ENCODE data around the gene IRS2. TPM values are rescaled to one million over a fixed set of nuclear protein-coding genes. Genes with fewer than 3 reads are reported as not detected.
"Not testable (repeated sequence)": the region's sequence is repeated elsewhere in the genome, so short reads cannot be mapped to it uniquely, and the experiment has no call there.

The IRS2 gene
- polyA plus RNA-seq (2011; rRNA removed) (1.5 TPM in 2 replicates), polyA minus RNA-seq (2011; rRNA and poly(A)+ RNA removed) (1.7 and 2.2 TPM in 2 replicates)

- peak within 1 kb of the TSS; percentile 31 for H3K27ac ChIP-seq (ENCODE audit: low read depth, low read length)
- no peak for TF ChIP-seq CTCF (IDR thresholded peaks at IDR 0.05; ENCODE audit: low read depth, low read length)
- CTCF ChIA-PET, result no interaction called here
These were observed at the start of gene IRS2 for GRCh38 chr13:109786457-109787134. IRS2 (minus strand) TSS chr13:109786583; CDS start chr13:109786053, 530 bp downstream.

GRCh38 chr13:109834973-109835720 is 48.8 kb upstream of the IRS2 start:
- CTCF ChIA-PET, result interaction anchor here (0.6 kb wide), 1 partner anchor 124 kb away, joined by 3 read pairs; no protein-coding TSS in a partner anchor
- DNase-seq (ENCODE audit: low read depth, low spot score), result no peak

More at GRCh38 chr13:109786457-109787134, at the start of gene IRS2:
- peak; percentile 66 for DNase-seq (ENCODE audit: low read depth, low spot score)
- POLR2A ChIA-PET, result no interaction called here
- Histone ChIP-seq H3K27me3 (ENCODE audit: control insufficient read depth, insufficient read depth, low read length) (peaks cover 3% of the 10 kb centered on the region), H3K9me3 (ENCODE audit: control insufficient read depth, insufficient read depth, low read length) (peaks cover 19% of the 10 kb centered on the region; the same call in 1 of the 2 replicates), H3K4me3 (ENCODE audit: low read depth, low read length) (peak within 1 kb of the TSS; percentile 69)

GRCh38 chr13:109833940-109834339 is 47.6 kb upstream of the IRS2 start:
- no peak for TF ChIP-seq CTCF (IDR thresholded peaks at IDR 0.05; ENCODE audit: low read depth, low read length)
- CTCF ChIA-PET, result no interaction called here
- DNase-seq (ENCODE audit: low read depth, low spot score), result no peak
- H3K27me3 ChIP-seq (ENCODE audit: control insufficient read depth, insufficient read depth, low read length), result no peaks in the 10 kb centered on the region
- H3K27ac ChIP-seq (ENCODE audit: low read depth, low read length), result no peak overlapping the region
- H3K4me3 ChIP-seq (ENCODE audit: low read depth, low read length), result no peak overlapping the region
- POLR2A ChIA-PET, result no interaction called here
- H3K9me3 ChIP-seq (ENCODE audit: control insufficient read depth, insufficient read depth, low read length), result no peaks in the 10 kb centered on the region

More at GRCh38 chr13:109834973-109835720, 48.8 kb upstream of the IRS2 start:
- Histone ChIP-seq H3K27me3 (ENCODE audit: control insufficient read depth, insufficient read depth, low read length) (no peaks in the 10 kb centered on the region), H3K4me3 (ENCODE audit: low read depth, low read length) (no peak overlapping the region), H3K9me3 (ENCODE audit: control insufficient read depth, insufficient read depth, low read length) (no peaks in the 10 kb centered on the region), H3K27ac (ENCODE audit: low read depth, low read length) (no peak overlapping the region)
- POLR2A ChIA-PET, result no interaction called here
- no peak for TF ChIP-seq CTCF (IDR thresholded peaks at IDR 0.05; ENCODE audit: low read depth, low read length)

- ChIA-PET CTCF (no interaction called here), POLR2A (no interaction called here)
- no peak overlapping the region for H3K27ac ChIP-seq (ENCODE audit: low read depth, low read length)
- no peak for DNase-seq (ENCODE audit: low read depth, low spot score)
- no peak overlapping the region for H3K4me3 ChIP-seq (ENCODE audit: low read depth, low read length)
- no peak for TF ChIP-seq CTCF (IDR thresholded peaks at IDR 0.05; ENCODE audit: low read depth, low read length)
- no peaks in the 10 kb centered on the region for H3K27me3 ChIP-seq (ENCODE audit: control insufficient read depth, insufficient read depth, low read length)
- H3K9me3 ChIP-seq (ENCODE audit: control insufficient read depth, insufficient read depth, low read length), result no peaks in the 10 kb centered on the region
These were observed 46.7 kb upstream of the IRS2 start for GRCh38 chr13:109833071-109833470.

GRCh38 chr13:109828591-109829316 is 42.4 kb upstream of the IRS2 start:
- POLR2A ChIA-PET; H3K9me3 ChIP-seq (ENCODE audit: control insufficient read depth, insufficient read depth, low read length); CTCF ChIA-PET; DNase-seq (ENCODE audit: low read depth, low spot score); H3K27ac ChIP-seq (ENCODE audit: low read depth, low read length); H3K27me3 ChIP-seq (ENCODE audit: control insufficient read depth, insufficient read depth, low read length); H3K4me3 ChIP-seq (ENCODE audit: low read depth, low read length): not testable (repeated sequence)

- CTCF ChIA-PET; H3K27ac ChIP-seq (ENCODE audit: low read depth, low read length); DNase-seq (ENCODE audit: low read depth, low spot score); H3K4me3 ChIP-seq (ENCODE audit: low read depth, low read length); POLR2A ChIA-PET; H3K27me3 ChIP-seq (ENCODE audit: control insufficient read depth, insufficient read depth, low read length); H3K9me3 ChIP-seq (ENCODE audit: control insufficient read depth, insufficient read depth, low read length): not testable (repeated sequence)
These were observed 36.8 kb upstream of the IRS2 start for GRCh38 chr13:109823201-109823600.

All from AG04450 (cell line).